Stimulated activated effector memory CD8-positive, alpha-beta T cell treated with anti-CD3 and anti-CD28 coated beads, Interleukin-12 subunit alpha, Interleukin-12 subunit beta, amount 100 ng/mL, for 72 hours (primary cell): ENCODE data around the gene MAML2.

ENCODE experiments used
- ATAC-seq: fragments of 150-1000 bp; cut with Tn5 transposase; 2 replicates; pipeline ENCODE4 v1.10.0; 2021
- DNase-seq, 2 donors: peaks; one replicate each; pipeline ENCODE4 v3.0.0; 2021 to 2022; ENCODE audit warnings: low spot score in 2 of 2
- H3K27ac Mint-ChIP-seq: one replicate; pipeline ENCODE4 v1.8.0; 2022; ENCODE audit warnings: mild to moderate bottlenecking, mixed read lengths
- H3K36me3 Mint-ChIP-seq: one replicate; pipeline ENCODE4 v1.8.0; 2022; ENCODE audit warnings: mild to moderate bottlenecking, mixed read lengths
- H3K4me1 Mint-ChIP-seq: one replicate; pipeline ENCODE4 v1.8.0; 2022; ENCODE audit warnings: mixed read lengths
- H3K4me3 Mint-ChIP-seq: one replicate; pipeline ENCODE4 v1.8.0; 2022; ENCODE audit warnings: mild to moderate bottlenecking, mixed read lengths
- H3K9me3 Mint-ChIP-seq: one replicate; pipeline ENCODE4 v1.8.0; 2022; ENCODE audit warnings: mixed read lengths

MAML2 gene

DNA sequence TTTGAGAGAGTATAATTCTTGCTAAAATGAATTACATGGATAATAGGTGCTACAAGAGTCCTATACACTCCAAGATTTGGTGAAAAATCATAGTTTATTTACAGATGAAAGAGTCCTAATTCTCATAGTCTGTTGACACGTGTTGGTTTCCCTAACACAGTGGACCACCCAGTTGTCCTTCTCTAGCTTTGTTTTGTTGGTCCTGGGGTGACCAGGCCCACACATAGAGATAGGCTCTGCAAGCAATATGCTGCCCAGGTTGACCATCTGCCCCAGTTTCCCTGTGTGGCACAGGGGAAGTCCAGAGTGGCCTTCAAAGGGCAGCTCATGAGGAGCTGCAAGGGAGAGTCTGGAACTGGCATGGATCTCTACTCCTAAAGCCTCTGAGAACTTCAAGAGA lies 184.9 kb downstream of the MAML2 start:
- Mint-ChIP-seq H3K4me1 (peaks cover 40% of the 10 kb centered on the region), H3K27ac (peak overlapping the region; percentile 69), H3K9me3 (no peaks in the 10 kb centered on the region), H3K36me3 (no peaks in the 10 kb centered on the region), H3K4me3 (no peak overlapping the region)
- ATAC-seq, result no peak
- no peak for DNase-seq

GRCh38 chr11:96157517-96157873 lies 185.5 kb downstream of the MAML2 start:
- no peak for ATAC-seq
- Mint-ChIP-seq H3K9me3 (no peaks in the 10 kb centered on the region), H3K27ac (peak overlapping the region; percentile 69), H3K36me3 (no peaks in the 10 kb centered on the region), H3K4me1 (peaks cover 40% of the 10 kb centered on the region), H3K4me3 (peak overlapping the region; percentile 57)
- no peak for DNase-seq

DNA sequence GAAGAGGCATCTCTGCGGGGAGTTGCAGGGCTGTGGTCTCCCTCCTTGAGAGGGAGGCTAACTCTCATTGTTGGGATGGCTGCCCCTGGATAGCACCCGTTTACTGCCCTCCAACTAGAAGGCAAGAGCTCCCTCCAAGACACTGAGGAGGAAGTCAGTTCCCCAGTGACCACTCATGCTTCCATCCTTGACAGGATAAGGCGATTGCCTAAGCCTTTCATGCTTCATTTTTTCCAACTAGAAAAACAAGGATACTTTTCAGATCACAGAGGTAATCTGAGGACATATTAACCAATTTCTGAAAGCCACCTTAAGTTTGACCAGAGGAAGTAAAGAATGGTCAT lies 186.6 kb downstream of the MAML2 start:
- Mint-ChIP-seq H3K4me1 (peaks cover 40% of the 10 kb centered on the region), H3K36me3 (no peaks in the 10 kb centered on the region), H3K4me3 (peak overlapping the region; percentile 57), H3K9me3 (no peaks in the 10 kb centered on the region), H3K27ac (peak overlapping the region; percentile 69)
- no peak for DNase-seq
- no peak for ATAC-seq

DNA sequence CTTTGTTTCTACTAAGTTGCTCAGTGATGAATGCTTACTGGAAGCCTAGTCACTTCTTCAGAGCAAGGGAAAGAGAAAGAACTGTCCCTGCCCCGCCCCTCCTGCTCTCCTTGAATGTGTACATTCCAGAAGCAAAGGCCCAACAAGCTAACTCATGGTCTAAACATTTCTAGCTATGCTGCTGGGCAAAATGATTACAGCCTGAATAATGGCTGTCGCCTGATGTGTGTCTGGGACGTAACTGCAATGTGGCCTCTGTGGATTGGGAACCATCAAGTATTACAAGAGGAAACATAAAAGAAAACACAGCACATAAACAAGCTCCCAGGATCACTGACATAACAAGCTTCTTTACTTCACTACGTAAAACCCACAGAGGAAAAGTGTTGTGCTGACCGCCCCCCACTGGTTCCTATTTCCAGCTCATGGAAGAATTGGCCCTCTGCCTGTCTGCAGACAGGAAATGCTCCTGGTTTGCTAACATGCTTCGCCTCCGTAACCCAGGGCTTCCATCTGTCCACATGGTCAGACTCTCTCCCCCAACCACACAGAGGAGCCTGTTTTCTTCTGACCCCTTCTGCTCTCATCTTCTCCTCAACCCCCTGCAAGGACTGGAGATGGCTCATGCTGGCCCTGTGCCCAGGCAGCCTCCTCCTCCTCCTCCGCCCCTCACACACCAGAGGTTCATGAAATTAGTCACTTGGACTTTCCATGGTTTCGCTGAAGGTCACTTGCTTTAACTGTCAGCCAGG lies 187.2 kb downstream of the MAML2 start:
- ATAC-seq (peak; percentile 84), DNase-seq (peak; percentile 34 to 84)
- peaks cover 40% of the 10 kb centered on the region for H3K4me1 Mint-ChIP-seq
- peak overlapping the region; percentile 69 for H3K27ac Mint-ChIP-seq
- H3K4me3 Mint-ChIP-seq, result peak overlapping the region; percentile 57
- no peaks in the 10 kb centered on the region for H3K9me3 Mint-ChIP-seq
- H3K36me3 Mint-ChIP-seq, result no peaks in the 10 kb centered on the region

DNA sequence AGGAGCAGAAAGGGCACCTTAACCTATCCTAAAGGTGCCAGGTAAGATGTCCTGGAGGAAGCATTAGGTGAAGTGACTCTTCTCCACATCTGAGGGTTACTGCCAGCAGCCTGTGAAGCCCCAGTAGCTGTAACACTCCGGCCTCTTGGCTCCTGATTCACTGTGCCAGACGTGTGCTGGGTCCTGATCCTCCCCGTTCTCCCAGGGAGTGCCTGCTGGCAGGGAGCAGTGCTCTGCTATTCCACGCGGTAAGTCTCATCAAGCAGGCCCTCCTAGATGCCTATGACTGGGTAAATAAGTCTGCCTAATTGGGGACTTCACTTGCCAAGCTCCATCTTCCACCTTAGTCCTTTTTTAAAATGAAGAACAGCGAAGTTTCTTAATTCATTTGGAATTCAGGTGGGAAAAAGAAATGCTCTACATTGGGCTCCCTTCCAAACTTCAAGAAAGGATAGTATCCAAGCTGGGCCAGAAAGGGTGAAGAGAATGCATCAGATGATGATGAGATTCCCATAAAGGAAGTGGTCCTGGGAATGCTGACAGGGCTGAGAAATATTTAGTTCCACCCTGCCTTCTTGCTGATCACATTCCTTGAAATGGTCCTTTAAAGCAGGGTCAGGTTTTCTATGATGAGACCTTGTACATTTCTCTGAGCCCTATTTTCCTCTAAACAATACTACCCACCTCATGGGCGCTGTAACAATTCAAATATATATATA lies 188.0 kb downstream of the MAML2 start:
- H3K4me3 Mint-ChIP-seq, result no peak overlapping the region
- no peak overlapping the region for H3K27ac Mint-ChIP-seq
- H3K4me1 Mint-ChIP-seq, result peaks cover 40% of the 10 kb centered on the region
- ATAC-seq (no peak), DNase-seq (no peak)
- H3K9me3 Mint-ChIP-seq, result no peaks in the 10 kb centered on the region
- H3K36me3 Mint-ChIP-seq, result no peaks in the 10 kb centered on the region

- no peak for DNase-seq
- no peak for ATAC-seq
- Mint-ChIP-seq H3K36me3 (no peaks in the 10 kb centered on the region), H3K9me3 (no peaks in the 10 kb centered on the region), H3K4me3 (no peak overlapping the region), H3K4me1 (peaks cover 32% of the 10 kb centered on the region), H3K27ac (no peak overlapping the region)
These were observed 190.4 kb downstream of the MAML2 start for GRCh38 chr11:96152623-96153022.

GRCh38 chr11:96151501-96151900 lies 191.5 kb downstream of the MAML2 start:
- no peak overlapping the region for H3K4me3 Mint-ChIP-seq
- no peaks in the 10 kb centered on the region for H3K9me3 Mint-ChIP-seq
- no peaks in the 10 kb centered on the region for H3K36me3 Mint-ChIP-seq
- ATAC-seq (no peak), DNase-seq (no peak)
- peaks cover 20% of the 10 kb centered on the region for H3K4me1 Mint-ChIP-seq
- H3K27ac Mint-ChIP-seq, result no peak overlapping the region

GRCh38 chr11:96150609-96151008 lies 192.4 kb downstream of the MAML2 start:
- Mint-ChIP-seq H3K4me1 (peaks cover 11% of the 10 kb centered on the region), H3K27ac (no peak overlapping the region), H3K9me3 (no peaks in the 10 kb centered on the region), H3K4me3 (no peak overlapping the region), H3K36me3 (no peaks in the 10 kb centered on the region)
- no peak for DNase-seq
- ATAC-seq, result no peak

DNA sequence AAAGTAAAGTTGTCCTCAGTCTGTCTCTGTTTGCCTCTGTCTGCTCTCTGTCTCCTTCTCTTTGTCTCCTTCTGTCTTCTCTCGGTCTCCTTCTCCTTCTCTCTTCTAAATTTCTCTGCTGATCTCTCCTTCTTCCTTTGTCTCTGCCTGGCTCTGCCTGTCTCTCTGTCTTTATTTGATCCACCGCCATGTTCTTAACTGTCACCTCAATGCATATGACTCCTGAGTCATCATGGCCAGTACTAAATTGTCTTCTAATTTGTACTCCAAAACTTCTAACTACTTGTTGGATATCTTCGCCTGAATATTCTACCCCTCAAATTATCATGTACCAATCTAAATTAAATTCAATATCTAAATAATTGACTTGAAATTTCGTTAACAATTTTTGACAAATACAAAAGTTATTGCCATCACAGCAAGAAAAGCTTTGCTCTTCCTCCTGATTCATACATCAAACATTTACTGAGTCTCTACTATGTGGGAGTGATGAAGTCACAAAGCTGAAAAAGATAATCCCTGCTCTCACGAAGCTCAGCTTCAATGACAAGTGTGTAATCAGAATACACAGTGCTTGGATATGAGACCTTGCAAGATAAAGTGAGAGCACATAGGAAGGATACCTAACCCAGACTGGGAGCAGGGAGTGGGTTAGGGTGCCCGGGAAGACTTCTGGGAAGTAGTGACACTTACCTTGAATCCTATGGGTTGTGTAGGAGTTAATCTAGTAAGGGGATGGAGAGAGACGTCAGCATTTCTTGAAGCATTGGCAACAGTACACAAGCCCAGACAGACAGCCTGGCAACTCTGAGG lies 193.0 kb downstream of the MAML2 start:
- peak; percentile 70 for ATAC-seq

DNA sequence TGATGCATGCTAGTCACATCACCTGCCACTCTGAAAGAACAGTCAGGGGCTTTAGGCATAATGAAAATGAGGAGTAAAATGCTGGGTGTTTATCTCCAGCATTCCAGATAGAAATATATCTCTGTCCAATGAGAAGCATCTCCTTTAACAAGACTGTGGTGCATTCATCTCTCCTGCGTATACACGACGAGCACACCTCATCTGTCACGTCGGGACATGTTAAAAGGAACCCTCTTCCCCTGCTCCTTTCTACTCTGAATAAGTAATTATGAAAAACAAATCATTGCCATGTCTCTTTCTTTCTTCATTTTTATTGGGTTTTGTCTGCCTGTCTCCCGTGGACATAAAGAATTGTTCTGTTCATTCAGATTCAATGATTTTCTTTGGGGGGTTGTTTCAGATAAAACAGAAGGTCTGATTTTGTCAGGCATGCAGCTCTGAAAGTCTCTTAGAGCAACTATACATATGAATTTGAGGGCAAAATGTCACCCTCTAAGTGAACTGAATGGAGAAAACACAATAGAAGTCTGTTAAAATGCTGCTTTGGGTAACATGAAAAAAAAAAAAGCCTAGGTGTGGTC lies 195.0 kb downstream of the MAML2 start:
- Mint-ChIP-seq H3K4me1 (no peaks in the 10 kb centered on the region), H3K36me3 (no peaks in the 10 kb centered on the region), H3K4me3 (no peak overlapping the region), H3K27ac (no peak overlapping the region), H3K9me3 (no peaks in the 10 kb centered on the region)
- no peak for DNase-seq
- no peak for ATAC-seq

More for the DNA sequence above, 193.0 kb downstream of the MAML2 start:
- DNase-seq, result no peak
- Mint-ChIP-seq H3K4me1 (peaks cover 7% of the 10 kb centered on the region), H3K27ac (no peak overlapping the region), H3K4me3 (no peak overlapping the region), H3K36me3 (no peaks in the 10 kb centered on the region), H3K9me3 (no peaks in the 10 kb centered on the region)

DNA sequence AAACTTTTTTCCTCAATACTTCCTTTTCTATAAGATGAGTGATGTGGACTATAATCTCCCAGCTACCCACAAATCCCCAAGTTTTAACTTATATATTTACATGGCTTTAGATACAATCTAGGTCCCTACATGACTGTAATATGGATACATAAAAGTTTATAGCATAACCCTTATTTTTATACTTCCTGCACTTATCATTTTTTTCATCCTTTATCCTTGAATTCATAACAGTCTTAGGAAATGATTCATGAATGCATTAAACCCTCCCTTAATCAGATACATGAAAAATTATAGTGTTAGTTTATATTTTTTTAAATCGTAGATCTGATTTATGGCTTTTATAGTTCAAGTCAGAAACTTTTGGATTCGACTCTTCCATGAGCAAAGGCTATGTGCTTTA lies 195.8 kb downstream of the MAML2 start:
- DNase-seq (no peak), ATAC-seq (no peak)
- H3K9me3 Mint-ChIP-seq, result no peaks in the 10 kb centered on the region
- H3K36me3 Mint-ChIP-seq, result no peaks in the 10 kb centered on the region
- H3K27ac Mint-ChIP-seq, result no peak overlapping the region
- no peaks in the 10 kb centered on the region for H3K4me1 Mint-ChIP-seq
- no peak overlapping the region for H3K4me3 Mint-ChIP-seq

DNA sequence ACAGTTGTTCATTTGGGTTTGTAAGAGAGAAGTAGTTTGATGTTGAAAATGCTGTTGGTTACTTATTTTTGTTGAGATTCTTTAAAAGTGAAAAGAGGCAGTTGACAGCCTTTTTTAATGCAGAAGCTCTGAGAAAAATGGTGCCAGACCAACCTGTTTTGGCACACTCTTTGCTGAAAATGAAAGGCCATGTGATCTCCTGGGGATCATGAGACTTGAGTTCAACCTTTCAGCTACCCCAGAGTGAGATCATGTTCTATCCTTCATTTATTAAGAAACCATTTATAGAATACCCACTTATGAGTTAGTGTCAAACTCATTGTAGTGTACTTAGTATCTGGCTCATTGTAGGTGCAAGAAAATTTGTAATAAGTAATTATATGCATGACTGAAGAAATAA lies 196.2 kb downstream of the MAML2 start:
- DNase-seq, result no peak
- H3K4me3 Mint-ChIP-seq, result no peak overlapping the region
- ATAC-seq, result no peak
- no peaks in the 10 kb centered on the region for H3K4me1 Mint-ChIP-seq
- no peaks in the 10 kb centered on the region for H3K36me3 Mint-ChIP-seq
- H3K27ac Mint-ChIP-seq, result no peak overlapping the region
- H3K9me3 Mint-ChIP-seq, result no peaks in the 10 kb centered on the region

- no peaks in the 10 kb centered on the region for H3K36me3 Mint-ChIP-seq
- no peak overlapping the region for H3K27ac Mint-ChIP-seq
- DNase-seq (no peak), ATAC-seq (no peak)
- no peak overlapping the region for H3K4me3 Mint-ChIP-seq
- H3K4me1 Mint-ChIP-seq, result peaks cover 6% of the 10 kb centered on the region
- no peaks in the 10 kb centered on the region for H3K9me3 Mint-ChIP-seq
These were observed 197.8 kb downstream of the MAML2 start for GRCh38 chr11:96145163-96145585.

GRCh38 chr11:96144553-96144952 lies 198.4 kb downstream of the MAML2 start:
- Mint-ChIP-seq H3K27ac (no peak overlapping the region), H3K4me1 (peaks cover 13% of the 10 kb centered on the region)

GRCh38 chr11:96143041-96143521 lies 199.9 kb downstream of the MAML2 start:
- Mint-ChIP-seq H3K4me1 (peaks cover 13% of the 10 kb centered on the region), H3K36me3 (no peaks in the 10 kb centered on the region), H3K27ac (no peak overlapping the region), H3K9me3 (no peaks in the 10 kb centered on the region), H3K4me3 (no peak overlapping the region)
- ATAC-seq (no peak), DNase-seq (no peak)

More at GRCh38 chr11:96144553-96144952, 198.4 kb downstream of the MAML2 start:
- no peak for DNase-seq
- no peak overlapping the region for H3K4me3 Mint-ChIP-seq
- no peak for ATAC-seq
- H3K36me3 Mint-ChIP-seq, result no peaks in the 10 kb centered on the region
- H3K9me3 Mint-ChIP-seq, result no peaks in the 10 kb centered on the region
